IMR-90 (cell line): Measurements from ENCODE around the gene LYSMD3. TPM values are rescaled to one million over a fixed set of nuclear protein-coding genes. Genes with fewer than 3 reads are reported as not detected.

Source experiments
- ATAC-seq: fragments of 200-7000 bp; cut with Tn5 transposase; 2 replicates; pipeline ENCODE4 v1.9.1; 2020; ENCODE audit warnings: low read depth, mild to moderate bottlenecking, moderate library complexity
- BruUV-seq: library from RNA; stranded (reverse); fragments of 400-500 nt; replicated peaks from 2 replicates; lab custom pipeline; 2021; lab: Mats Ljungman, UMichigan
- CTCF ChIA-PET: fragments of 300-600 bp; formaldehyde crosslinking; extraction: SDS; loops from one replicate; lab custom pipeline; 2021; ENCODE audit warnings: antibody characterized with exemption; lab: Yijun Ruan, JAX
- POLR2A ChIA-PET: fragments of 300-600 bp; sonication (Branson Sonifier 250); formaldehyde crosslinking; loops from one replicate; lab custom pipeline; 2022; ENCODE audit warnings: antibody characterized with exemption; ENCODE audit not compliant: unreplicated experiment; lab: Charles Lee
- DNase-seq: peaks from one replicate; pipeline ENCODE4 v3.0.0; 2013
- H2AFZ ChIP-seq: replicated peaks from 2 replicates; pipeline ENCODE3; 2013; ENCODE audit warnings: low read length, mild to moderate bottlenecking; ENCODE audit not compliant: poor library complexity
- H2AK5ac ChIP-seq: 2 replicates; pipeline ENCODE4 v1.6.1; 2013; ENCODE audit warnings: low read depth, low read length, inconsistent platforms
- H2AK9ac ChIP-seq: replicated peaks from 2 replicates; pipeline ENCODE3; 2013; ENCODE audit warnings: mild to moderate bottlenecking, low read depth, low read length, moderate library complexity; ENCODE audit not compliant: poor library complexity
- H2BK120ac ChIP-seq: 2 replicates; pipeline ENCODE4 v1.6.1; 2013; ENCODE audit warnings: low read depth, low read length, inconsistent platforms
- H2BK15ac ChIP-seq: 3 replicates; pipeline ENCODE4 v1.6.1; 2013; ENCODE audit warnings: low read depth, low read length, inconsistent platforms
- H2BK20ac ChIP-seq: 2 replicates; pipeline ENCODE4 v1.6.1; 2013; ENCODE audit warnings: low read depth, mild to moderate bottlenecking, inconsistent platforms, low read length, moderate library complexity
- H2BK5ac ChIP-seq: 2 replicates; pipeline ENCODE4 v1.6.1; 2013; ENCODE audit warnings: mild to moderate bottlenecking, low read depth, low read length, inconsistent platforms; ENCODE audit not compliant: poor library complexity, severe bottlenecking
- H3K14ac ChIP-seq: replicated peaks from 2 replicates; pipeline ENCODE4 v1.6.1; 2013; ENCODE audit warnings: low read depth, low read length, inconsistent platforms
- H3K18ac ChIP-seq: 2 replicates; pipeline ENCODE4 v1.6.1; 2013; ENCODE audit warnings: low read depth, low read length, control low read depth
- H3K23ac ChIP-seq: 2 replicates; pipeline ENCODE4 v1.6.1; 2013; ENCODE audit warnings: low read depth, low read length, inconsistent platforms
- H3K27ac ChIP-seq: 2 replicates; pipeline ENCODE4 v1.5.1; 2013; ENCODE audit warnings: mild to moderate bottlenecking, control low read depth, low read length; ENCODE audit not compliant: insufficient read depth
- H3K27me3 ChIP-seq: 2 replicates; pipeline ENCODE4 v1.6.1; 2013; ENCODE audit warnings: low read length; ENCODE audit not compliant: control insufficient read depth, insufficient read depth
- H3K36me3 ChIP-seq: 2 replicates; pipeline ENCODE4 v1.6.1; 2013; ENCODE audit warnings: low read length, mixed read lengths; ENCODE audit not compliant: control insufficient read depth, insufficient read depth
- H3K4ac ChIP-seq: 2 replicates; pipeline ENCODE4 v1.6.1; 2013; ENCODE audit warnings: low read depth, low read length, inconsistent platforms
- H3K4me1 ChIP-seq: 2 replicates; pipeline ENCODE4 v1.6.1; 2013; ENCODE audit warnings: low read length, mixed read lengths; ENCODE audit not compliant: control insufficient read depth, insufficient read depth
- H3K4me2 ChIP-seq: 2 replicates; pipeline ENCODE4 v1.6.1; 2013; ENCODE audit warnings: low read depth, mild to moderate bottlenecking, control low read depth, low read length, moderate library complexity
- H3K4me3 ChIP-seq: 2 replicates; pipeline ENCODE4 v1.5.1; 2013; ENCODE audit warnings: low read depth, mild to moderate bottlenecking, control low read depth, low read length, moderate library complexity; ENCODE audit not compliant: insufficient read depth
- H3K56ac ChIP-seq: 2 replicates; pipeline ENCODE4 v1.6.1; 2013; ENCODE audit warnings: low read length, inconsistent platforms; ENCODE audit not compliant: insufficient read depth; ENCODE audit errors: extremely low read depth
- H3K79me1 ChIP-seq, 2 experiments: 2 replicates each; pipeline ENCODE4 v1.6.1; 2013; ENCODE audit warnings: low read length in 2 of 2, inconsistent platforms in 1 of 2, low read depth in 1 of 2
- H3K9ac ChIP-seq: 2 replicates; pipeline ENCODE4 v1.6.1; 2013; ENCODE audit warnings: low read depth, low read length, control low read depth
- H3K9me1 ChIP-seq: 2 replicates; pipeline ENCODE4 v1.6.1; 2013; ENCODE audit warnings: low read length, inconsistent platforms; ENCODE audit not compliant: insufficient read depth
- H3K9me3 ChIP-seq: 2 replicates; pipeline ENCODE4 v1.6.1; 2013; ENCODE audit warnings: low read length; ENCODE audit not compliant: control insufficient read depth, insufficient read depth
- H4K20me1 ChIP-seq: 2 replicates; pipeline ENCODE4 v1.6.1; 2013; ENCODE audit warnings: low read length, inconsistent platforms; ENCODE audit not compliant: insufficient read depth
- H4K5ac ChIP-seq: 2 replicates; pipeline ENCODE4 v1.6.1; 2013; ENCODE audit warnings: mild to moderate bottlenecking, low read depth, low read length, control low read depth
- H4K8ac ChIP-seq, 2 experiments: 2 replicates each; pipeline ENCODE4 v1.6.1; 2013; ENCODE audit warnings: low read depth in 2 of 2, low read length in 2 of 2, control low read depth in 1 of 2, inconsistent platforms in 1 of 2
- H4K91ac ChIP-seq: 2 replicates; pipeline ENCODE4 v1.6.1; 2013; ENCODE audit warnings: low read depth, low read length, inconsistent platforms; ENCODE audit not compliant: insufficient read depth
- BHLHE40 ChIP-seq: fragments of 150-350 bp; IDR thresholded peaks from 2 replicates; pipeline ENCODE4 v1.6.1; 2016; ENCODE audit warnings: mild to moderate bottlenecking, low read depth, low read length
- CEBPB ChIP-seq: IDR thresholded peaks from 2 replicates; pipeline ENCODE4 v1.6.1; 2012; ENCODE audit warnings: low read depth, low read length, improper control_type of control experiment
- CHD1 ChIP-seq: IDR thresholded peaks from 2 replicates; pipeline ENCODE4 v1.6.1; 2012; ENCODE audit warnings: low read depth, low read length, improper control_type of control experiment
- FOS ChIP-seq: fragments of 150-350 bp; IDR thresholded peaks from 2 replicates; pipeline ENCODE4 v1.6.1; 2016; ENCODE audit warnings: low read depth, low read length
- MAFK ChIP-seq: IDR thresholded peaks from 2 replicates; pipeline ENCODE4 v1.6.1; 2012; ENCODE audit warnings: low read depth, low read length, improper control_type of control experiment
- MAZ ChIP-seq: IDR thresholded peaks from 2 replicates; pipeline ENCODE4 v1.6.1; 2012; ENCODE audit warnings: low read depth, mild to moderate bottlenecking, low read length, improper control_type of control experiment, moderate library complexity, borderline replicate concordance
- MXI1 ChIP-seq: IDR thresholded peaks from 2 replicates; pipeline ENCODE4 v1.6.1; 2012; ENCODE audit warnings: low read depth, mild to moderate bottlenecking, low read length, moderate library complexity, borderline replicate concordance
- NFE2L2 ChIP-seq: fragments of 150-350 bp; IDR thresholded peaks from 2 replicates; pipeline ENCODE4 v1.6.1; 2016; ENCODE audit warnings: low read depth, mild to moderate bottlenecking, low read length
- POLR2A ChIP-seq: IDR thresholded peaks from 2 replicates; pipeline ENCODE4 v1.6.1; 2012; ENCODE audit warnings: mild to moderate bottlenecking, low read depth, low read length
- RAD21 ChIP-seq: IDR thresholded peaks from 2 replicates; pipeline ENCODE4 v1.6.1; 2012; ENCODE audit warnings: low read length, improper control_type of control experiment
- RCOR1 ChIP-seq: IDR thresholded peaks from 2 replicates; pipeline ENCODE4 v1.6.1; 2012; ENCODE audit warnings: mild to moderate bottlenecking, low read length, improper control_type of control experiment; ENCODE audit not compliant: insufficient replicate concordance
- SMC3 ChIP-seq: fragments of 150-350 bp; IDR thresholded peaks from 2 replicates; pipeline ENCODE4 v1.6.1; 2016; ENCODE audit warnings: low read depth, mild to moderate bottlenecking, antibody characterized with exemption, low read length, moderate library complexity
- WGBS, 2 experiments: methylation state at CpG; one replicate each; pipeline versions ENCODE4 v1.1.5 to v1.1.7; 2013; ENCODE audit warnings: missing lambda C conversion rate in 2 of 2; ENCODE audit not compliant: insufficient read length in 1 of 2; ENCODE audit errors: extremely low coverage in 2 of 2; 5-methylcytosine and 5-hydroxymethylcytosine counted together
- dilution Hi-C: fragments of 300-500 bp; cut with HindIII; formaldehyde crosslinking; loops from one replicate; pipeline ENCODE4 v1.14.3; 2018; ENCODE audit warnings: low sequenced_read_pairs; ENCODE audit not compliant: unreplicated experiment
- in situ Hi-C: fragments of 300-500 bp; cut with MboI; formaldehyde crosslinking; loops from 3 replicates; pipeline ENCODE4 v1.14.3; 2019; ENCODE audit warnings: low sequenced_read_pairs, inconsistent platforms, mixed read lengths
- intact Hi-C: fragments of 100-400 bp; cut with micrococcal nuclease; formaldehyde crosslinking; loops from 2 replicates; pipeline ENCODE4 v1.10.0; 2022
- polyA plus RNA-seq, 3 experiments: library from polyadenylated mRNA; depleted of rRNA; stranded (reverse); fragments of >200 nt; gene quantifications; 2 replicates each; pipeline ENCODE4 v1.2.3, GENCODE V29; 2012; ENCODE audit warnings: low replicate concordance in 1 of 3
- total RNA-seq: library from RNA; depleted of rRNA; stranded (reverse); fragments of >200 nt; gene quantifications from 2 replicates; pipeline ENCODE4 v1.2.3, GENCODE V29; 2012
- TF ChIP-seq, protein P1 (sequence below): fragments of 150-350 bp; IDR thresholded peaks from 2 replicates; pipeline ENCODE4 v1.6.1; 2016; ENCODE audit warnings: low read depth, mild to moderate bottlenecking, low read length, moderate library complexity, borderline replicate concordance
- TF ChIP-seq, protein P2 (sequence below): conservative IDR thresholded peaks from 2 replicates; pipeline ENCODE4 v1.5.1; 2012; ENCODE audit warnings: mild to moderate bottlenecking, low read depth, low read length, improper control_type of control experiment

The LYSMD3 gene
- total and polyA plus RNA-seq, 2 of the 4 experiments (the other 2 are of a cell fraction), result 10.2 to 21.1 TPM

DNA sequence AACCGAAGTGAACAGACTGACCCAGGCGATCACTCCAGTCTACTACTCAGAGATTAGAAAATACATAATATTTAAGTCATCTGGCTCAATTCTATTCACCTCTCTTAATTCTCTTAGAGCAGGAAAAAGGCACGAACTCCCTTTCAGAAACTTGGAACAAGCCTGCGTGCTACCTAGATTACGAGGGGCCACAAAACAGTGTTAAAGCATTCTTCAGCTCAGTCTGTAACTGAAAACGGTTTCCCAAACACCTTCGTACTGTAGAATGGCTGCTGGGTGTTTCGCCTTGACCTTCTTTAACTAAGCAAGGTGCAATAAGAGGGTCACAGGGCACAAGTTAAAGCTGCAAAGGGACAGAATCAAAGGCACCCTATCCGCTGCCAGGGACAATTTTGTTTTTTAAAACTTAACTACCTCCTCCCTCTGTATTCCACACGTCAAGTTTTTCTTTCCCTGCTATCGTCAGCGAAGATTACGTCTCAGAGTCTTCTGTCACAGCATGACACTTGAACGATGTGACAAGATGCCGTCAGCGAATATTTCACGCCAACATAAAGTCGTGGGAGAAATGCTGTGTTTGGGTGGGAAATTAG lies 687 bp downstream of the LYSMD3 start:
- Histone ChIP-seq H3K79me1 (peaks cover 8 to 17% of the 10 kb centered on the region in 2 experiments; a peak in 3 of 4 replicates), H2BK15ac (no peak overlapping the region), H3K9me3 (no peaks in the 10 kb centered on the region), H4K5ac (peak overlapping the region; percentile 88), H3K4me2 (peak overlapping the region; percentile 99), H3K23ac (peak overlapping the region; percentile 74), H3K56ac (peak overlapping the region; percentile 82), H4K8ac (peak overlapping the region; percentile 58 to 96), H3K36me3 (peaks cover 4% of the 10 kb centered on the region; the same call in 1 of the 2 replicates), H3K9me1 (no peaks in the 10 kb centered on the region), H3K14ac (peak overlapping the region; percentile 84), H3K4me1 (no peaks in the 10 kb centered on the region), H3K9ac (peak overlapping the region; percentile 97), H4K20me1 (peaks cover 4% of the 10 kb centered on the region; the same call in 1 of the 2 replicates), H3K18ac (peak overlapping the region; percentile 90), H3K27me3 (peaks cover 3% of the 10 kb centered on the region; the same call in 1 of the 2 replicates), H2BK5ac (peak overlapping the region; percentile 95), H3K27ac (peak overlapping the region; percentile 94), H2AFZ (peak overlapping the region; percentile 99), H2BK20ac (no peak overlapping the region), H3K4me3 (peak overlapping the region; percentile 98), H4K91ac (peak overlapping the region; percentile 89), H3K4ac (peak overlapping the region; percentile 95), H2BK120ac (peak overlapping the region; percentile 80), H2AK5ac (peak overlapping the region; percentile 89), H2AK9ac (peak overlapping the region; percentile 100)
- ChIA-PET CTCF (no interaction called here), POLR2A (no interaction called here)
- dilution Hi-C loops (no loop called here), in situ Hi-C loops (no loop called here), intact Hi-C loops (no loop called here)
- ATAC-seq, result no peak
- BruUV-seq, result TSS peak; percentile 36
- TF ChIP-seq MAFK (no peak), CHD1 (no peak), FOS (no peak), NFE2L2 (no peak), MAZ (no peak), SMC3 (no peak), RAD21 (no peak), CEBPB (no peak), POLR2A (no peak), BHLHE40 (no peak), MXI1 (no peak), RCOR1 (no peak)
- TF ChIP-seq, protein P1, sequence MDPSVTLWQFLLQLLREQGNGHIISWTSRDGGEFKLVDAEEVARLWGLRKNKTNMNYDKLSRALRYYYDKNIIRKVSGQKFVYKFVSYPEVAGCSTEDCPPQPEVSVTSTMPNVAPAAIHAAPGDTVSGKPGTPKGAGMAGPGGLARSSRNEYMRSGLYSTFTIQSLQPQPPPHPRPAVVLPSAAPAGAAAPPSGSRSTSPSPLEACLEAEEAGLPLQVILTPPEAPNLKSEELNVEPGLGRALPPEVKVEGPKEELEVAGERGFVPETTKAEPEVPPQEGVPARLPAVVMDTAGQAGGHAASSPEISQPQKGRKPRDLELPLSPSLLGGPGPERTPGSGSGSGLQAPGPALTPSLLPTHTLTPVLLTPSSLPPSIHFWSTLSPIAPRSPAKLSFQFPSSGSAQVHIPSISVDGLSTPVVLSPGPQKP, result no peak
- TF ChIP-seq, protein P2, sequence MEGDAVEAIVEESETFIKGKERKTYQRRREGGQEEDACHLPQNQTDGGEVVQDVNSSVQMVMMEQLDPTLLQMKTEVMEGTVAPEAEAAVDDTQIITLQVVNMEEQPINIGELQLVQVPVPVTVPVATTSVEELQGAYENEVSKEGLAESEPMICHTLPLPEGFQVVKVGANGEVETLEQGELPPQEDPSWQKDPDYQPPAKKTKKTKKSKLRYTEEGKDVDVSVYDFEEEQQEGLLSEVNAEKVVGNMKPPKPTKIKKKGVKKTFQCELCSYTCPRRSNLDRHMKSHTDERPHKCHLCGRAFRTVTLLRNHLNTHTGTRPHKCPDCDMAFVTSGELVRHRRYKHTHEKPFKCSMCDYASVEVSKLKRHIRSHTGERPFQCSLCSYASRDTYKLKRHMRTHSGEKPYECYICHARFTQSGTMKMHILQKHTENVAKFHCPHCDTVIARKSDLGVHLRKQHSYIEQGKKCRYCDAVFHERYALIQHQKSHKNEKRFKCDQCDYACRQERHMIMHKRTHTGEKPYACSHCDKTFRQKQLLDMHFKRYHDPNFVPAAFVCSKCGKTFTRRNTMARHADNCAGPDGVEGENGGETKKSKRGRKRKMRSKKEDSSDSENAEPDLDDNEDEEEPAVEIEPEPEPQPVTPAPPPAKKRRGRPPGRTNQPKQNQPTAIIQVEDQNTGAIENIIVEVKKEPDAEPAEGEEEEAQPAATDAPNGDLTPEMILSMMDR, result no peak
- 0% methylated on average over 7 of the region's 18 CpGs; no CpG with 5 or more reads in 1 of the 2 experiments for WGBS, 2 experiments
- DNase-seq, result peak; percentile 29
